Activated CD8-positive, alpha-beta memory T cell treated with anti-CD3 and anti-CD28 coated beads for 36 hours (primary cell): ENCODE results near the gene ACAP1. TPM values are rescaled to one million over a fixed set of nuclear protein-coding genes. Genes with fewer than 3 reads are reported as not detected.

Experiments used
- CTCF ChIA-PET: fragments of 350-600 bp; sonication (Branson Sonifier 250); formaldehyde crosslinking; loops from one replicate; lab custom pipeline; 2021; ENCODE audit warnings: antibody characterized with exemption; lab: Charles Lee
- POLR2A ChIA-PET: fragments of 350-600 bp; sonication (Branson Sonifier 250); formaldehyde crosslinking; loops from one replicate; lab custom pipeline; 2021; ENCODE audit warnings: antibody characterized with exemption; lab: Charles Lee
- total RNA-seq, 2 experiments: library from RNA; stranded (reverse); gene quantifications; one replicate each; pipeline ENCODE4 v1.2.3, GENCODE V29; 2021

Gene ACAP1
- total RNA-seq, 2 experiments from 2014 or later, result 234 to 241 TPM

GRCh38 chr17:7337600-7337999 is 1.3 kb downstream of the ACAP1 start:
- ChIA-PET POLR2A (interaction anchor here (2.0 to 2.3 kb wide), 2 partner anchors 11 to 13 kb away, joined by 13 read pairs; no protein-coding TSS in a partner anchor), CTCF (interaction anchor here (0.8 to 3.6 kb wide), 7 partner anchors 7 to 56 kb away, joined by 3 to 21 read pairs (median 5); partner anchors contain the start of genes NEURL4 and SLC2A4)

GRCh38 chr17:7340179-7340578 is 3.9 kb downstream of the ACAP1 start:
- ChIA-PET CTCF (no interaction called here), POLR2A (no interaction called here)

- ChIA-PET CTCF (interaction anchor here (1.1 to 1.6 kb wide), 3 partner anchors 12 to 14 kb away, joined by 3 to 10 read pairs (median 3); no protein-coding TSS in a partner anchor), POLR2A (interaction anchor here (0.5 to 1.3 kb wide), 2 partner anchors 12 to 181 kb away, joined by 3 read pairs; no protein-coding TSS in a partner anchor)
These were observed 5.5 kb downstream of the ACAP1 start for GRCh38 chr17:7341842-7342241.

- POLR2A ChIA-PET, result no interaction called here
- CTCF ChIA-PET, result interaction anchor here (1.2 to 2.9 kb wide), 4 partner anchors 13 to 61 kb away, joined by 3 to 11 read pairs (median 10); partner anchors contain the start of genes NEURL4 and TMEM256
These were observed 6.9 kb downstream of the ACAP1 start for GRCh38 chr17:7343250-7343649.

GRCh38 chr17:7346761-7347614 is 10.7 kb downstream of the ACAP1 start:
- CTCF ChIA-PET, result no interaction called here
- POLR2A ChIA-PET, result no interaction called here

GRCh38 chr17:7347630-7348477 is 11.5 kb downstream of the ACAP1 start:
- POLR2A ChIA-PET, result interaction anchor here (0.6 to 1.8 kb wide), 4 partner anchors 11 to 136 kb away, joined by 3 to 13 read pairs (median 4); partner anchors contain the start of genes ACAP1 and PHF23
- CTCF ChIA-PET, result interaction anchor here (1.2 to 3.8 kb wide), 4 partner anchors 9 to 52 kb away, joined by 3 to 21 read pairs (median 4); partner anchors contain the start of genes ACAP1 and GPS2

- ChIA-PET POLR2A (interaction anchor here (0.6 to 2.0 kb wide), 5 partner anchors 12 to 135 kb away, joined by 3 to 13 read pairs (median 6); partner anchors contain the start of genes ACAP1 and PHF23), CTCF (interaction anchor here (1.2 to 3.8 kb wide), 6 partner anchors 10 to 131 kb away, joined by 3 to 21 read pairs (median 4); partner anchors contain the start of genes ACAP1, GPS2 and NEURL4)
These were observed 12.3 kb downstream of the ACAP1 start for GRCh38 chr17:7348478-7349242.

GRCh38 chr17:7351665-7352502 is 15.6 kb downstream of the ACAP1 start, which contains the start of gene KCTD11:
Gene KCTD11 (plus strand): TSS chr17:7352162.
- ChIA-PET POLR2A (interaction anchor here (1.0 to 2.0 kb wide), 2 partner anchors 15 to 43 kb away, joined by 6 to 13 read pairs; partner anchors contain the start of gene ACAP1), CTCF (interaction anchor here (1.0 to 3.8 kb wide), 5 partner anchors 15 to 232 kb away, joined by 3 to 21 read pairs (median 4); partner anchors contain the start of genes ACAP1 and MPDU1)

GRCh38 chr17:7352503-7352889 is 16.2 kb downstream of the ACAP1 start:
- POLR2A ChIA-PET, result no interaction called here

GRCh38 chr17:7352910-7353635 is 16.7 kb downstream of the ACAP1 start:
- POLR2A ChIA-PET, result interaction anchor here (1.0 to 1.3 kb wide), 2 partner anchors 17 to 83 kb away, joined by 3 read pairs; partner anchors contain the start of gene ACAP1
- CTCF ChIA-PET, result interaction anchor here (1.0 to 1.7 kb wide), 8 partner anchors 15 to 236 kb away, joined by 3 to 5 read pairs (median 4); partner anchors contain the start of genes SOX15 and TMEM102

More at GRCh38 chr17:7352503-7352889, 16.2 kb downstream of the ACAP1 start:
- CTCF ChIA-PET, result interaction anchor here (1.0 to 1.7 kb wide), 5 partner anchors 34 to 237 kb away, joined by 3 to 5 read pairs (median 4); partner anchors contain the start of genes SOX15 and TMEM102

- CTCF ChIA-PET, result interaction anchor here (0.6 to 1.6 kb wide), 9 partner anchors 8 to 207 kb away, joined by 3 to 5 read pairs (median 3); partner anchors contain the start of gene TMEM102
- POLR2A ChIA-PET, result interaction anchor here (1.3 kb wide), 1 partner anchor 18 kb away, joined by 3 read pairs; the partner anchor contains the start of gene ACAP1
These were observed 18.0 kb downstream of the ACAP1 start for GRCh38 chr17:7354262-7354843.

GRCh38 chr17:7355053-7355452 is 18.7 kb downstream of the ACAP1 start, which contains the start of gene TMEM95:
Gene TMEM95 (plus strand): TSS chr17:7355156. CDS start chr17:7355205, 49 bp downstream.
- ChIA-PET CTCF (interaction anchor here (0.8 to 2.2 kb wide), 14 partner anchors 9 to 206 kb away, joined by 3 to 31 read pairs (median 4); partner anchors contain the start of genes NEURL4, PLSCR3, SENP3 and TMEM102), POLR2A (interaction anchor here (1.2 kb wide), 2 partner anchors 80 to 81 kb away, joined by 3 to 4 read pairs; partner anchors contain the start of gene TMEM102)

- ChIA-PET POLR2A (interaction anchor here (1.2 kb wide), 2 partner anchors 80 to 81 kb away, joined by 3 to 4 read pairs; partner anchors contain the start of gene TMEM102), CTCF (interaction anchor here (0.6 to 2.2 kb wide), 28 partner anchors 10 to 318 kb away, joined by 3 to 31 read pairs (median 4); partner anchors contain the start of genes ACAP1, NEURL4, PLSCR3 and SENP3)
These were observed 19.2 kb downstream of the ACAP1 start for GRCh38 chr17:7355573-7355972.

GRCh38 chr17:7356072-7356549 is 19.8 kb downstream of the ACAP1 start:
- ChIA-PET POLR2A (interaction anchor here (1.2 kb wide), 2 partner anchors 79 to 80 kb away, joined by 3 to 4 read pairs; partner anchors contain the start of gene TMEM102), CTCF (interaction anchor here (0.6 to 2.2 kb wide), 33 partner anchors 10 to 317 kb away, joined by 3 to 31 read pairs (median 4); partner anchors contain the start of genes ACAP1, NEURL4, PLSCR3 and SENP3)
